Keratinocyte (primary cell): ENCODE measurements around the gene TPD52L2. TPM values are rescaled to one million over a fixed set of nuclear protein-coding genes. Genes with fewer than 3 reads are reported as not detected.

Experiments
- DNase-seq: peaks from one replicate; pipeline ENCODE4 v3.0.0-alpha.2; 2011; ENCODE audit warnings: low read depth, missing footprints, low spot score
- FAIRE-seq: peaks from 2 replicates; lab custom pipeline; 2011; peaks lifted over from hg19 to GRCh38; lab: Jason Lieb, UNC
- H2AFZ ChIP-seq: 2 replicates; pipeline ENCODE4 v1.6.0; 2012; ENCODE audit warnings: low read length, control low read depth, inconsistent platforms; ENCODE audit not compliant: control insufficient read depth
- H3K27ac ChIP-seq: 2 replicates; pipeline ENCODE4 v1.5.1; 2011; ENCODE audit warnings: low read length; ENCODE audit not compliant: control insufficient read depth, insufficient read depth
- H3K27me3 ChIP-seq: 3 replicates; pipeline ENCODE4 v1.6.0; 2011; ENCODE audit warnings: low read length; ENCODE audit not compliant: control insufficient read depth, insufficient read depth; ENCODE audit errors: extremely low read depth
- H3K36me3 ChIP-seq, 2 experiments: 2 replicates in 1 of 2; 3 replicates in 1 of 2; pipeline ENCODE4 v1.5.1; 2011; ENCODE audit warnings: low read length in 2 of 2, mild to moderate bottlenecking in 1 of 2; ENCODE audit not compliant: control insufficient read depth in 2 of 2, insufficient read depth in 2 of 2; ENCODE audit errors: extremely low read depth in 1 of 2
- H3K4me1 ChIP-seq: 3 replicates; pipeline ENCODE4 v1.5.1; 2011; ENCODE audit warnings: low read length; ENCODE audit not compliant: control insufficient read depth, insufficient read depth; ENCODE audit errors: extremely low read depth
- H3K4me2 ChIP-seq: 3 replicates; pipeline ENCODE4 v1.6.0; 2011; ENCODE audit warnings: low read depth, low read length; ENCODE audit not compliant: control insufficient read depth, insufficient read depth; ENCODE audit errors: extremely low read depth
- H3K4me3 ChIP-seq, 3 experiments: fragments of 200-600 bp in 1 of 3; sonication (generic) in 1 of 3; 2 replicates in 2 of 3; 3 replicates in 1 of 3; pipeline ENCODE4 v1.5.1; 2011 to 2016; ENCODE audit warnings: low read length in 3 of 3, mild to moderate bottlenecking in 3 of 3, control low read depth in 2 of 3, inconsistent platforms in 1 of 3, low read depth in 1 of 3, mixed read lengths in 1 of 3, mixed run types in 1 of 3, moderate library complexity in 1 of 3; ENCODE audit not compliant: control insufficient read depth in 2 of 3, insufficient read depth in 2 of 3; ENCODE audit errors: extremely low read depth in 1 of 3
- H3K79me2 ChIP-seq: 2 replicates; pipeline ENCODE4 v1.6.0; 2012; ENCODE audit warnings: low read length; ENCODE audit not compliant: control insufficient read depth, insufficient read depth
- H3K9ac ChIP-seq: 3 replicates; pipeline ENCODE4 v1.6.0; 2011; ENCODE audit warnings: low read length; ENCODE audit not compliant: control insufficient read depth, insufficient read depth; ENCODE audit errors: extremely low read depth
- H3K9me1 ChIP-seq: 3 replicates; pipeline ENCODE4 v1.6.0; 2011; ENCODE audit warnings: low read length; ENCODE audit not compliant: control insufficient read depth, insufficient read depth; ENCODE audit errors: extremely low read depth
- H3K9me3 ChIP-seq: 2 replicates; pipeline ENCODE4 v1.5.1; 2012; ENCODE audit warnings: low read depth, low read length; ENCODE audit not compliant: control insufficient read depth
- H4K20me1 ChIP-seq: 3 replicates; pipeline ENCODE4 v1.6.0; 2011; ENCODE audit warnings: low read length; ENCODE audit not compliant: control insufficient read depth, insufficient read depth; ENCODE audit errors: extremely low read depth
- EZH2 ChIP-seq: IDR thresholded peaks from one replicate; pipeline ENCODE4 v1.6.1; 2012; ENCODE audit warnings: inconsistent platforms, mild to moderate bottlenecking, low read length, moderate library complexity
- dilution Hi-C: fragments of 300-500 bp; cut with MboI; formaldehyde crosslinking; loops from one replicate; pipeline ENCODE4 v1.7.0; 2020; ENCODE audit warnings: low sequenced_read_pairs; ENCODE audit not compliant: extremely low pct_ligation_motif_present
- polyA plus RNA-seq, 5 experiments: library from polyadenylated mRNA; depleted of rRNA in 3 of 5; stranded (reverse) in 3 of 5; stranded (forward) in 1 of 5; unstranded in 1 of 5; fragments of >200 nt; gene quantifications; 1 replicate in 1 of 5; 2 replicates in 3 of 5; 3 replicates in 1 of 5; pipeline versions ENCODE4 v1.2.1 to v1.2.3, GENCODE V29; 2011 to 2012; ENCODE audit warnings: missing spikeins in 2 of 5, low read depth in 1 of 5, low replicate concordance in 1 of 5
- small RNA-seq, 3 experiments: library from RNA; depleted of rRNA; stranded (forward); fragments of <200 nt; gene quantifications; one replicate each; pipeline ENCODE3, GENCODE V24; 2012; ENCODE audit warnings: low read depth in 3 of 3, low replicate concordance in 1 of 3; ENCODE audit not compliant: insufficient read length in 3 of 3
- TF ChIP-seq, protein P1 (sequence below), 3 experiments: IDR thresholded peaks in 1 of 3; conservative IDR thresholded peaks in 1 of 3; optimal IDR thresholded peaks in 1 of 3; 2 replicates in 2 of 3; 3 replicates in 1 of 3; pipeline versions ENCODE3 to v1.5.1; 2011; ENCODE audit warnings: low read length in 3 of 3, mild to moderate bottlenecking in 3 of 3, moderate library complexity in 2 of 3, control low read depth in 1 of 3, inconsistent platforms in 1 of 3; ENCODE audit not compliant: insufficient read depth in 2 of 3; ENCODE audit errors: extremely low read depth in 1 of 3

Gene TPD52L2
- polyA plus RNA-seq, 1 donor (not counting 4 experiments of a cell fraction or from before 2014, with no cell fraction given): 177 TPM

GRCh38 chr20:63940071-63940471, 75.0 kb downstream of the TPD52L2 start:
- Histone ChIP-seq H3K4me3 (no peak overlapping the region), H3K9me1 (no peaks in the 10 kb centered on the region), H3K27me3 (no peaks in the 10 kb centered on the region), H3K4me2 (no peak overlapping the region), H3K36me3 (peaks cover 31 to 32% of the 10 kb centered on the region in 2 experiments), H4K20me1 (peaks cover 8% of the 10 kb centered on the region), H3K4me1 (peaks cover 13% of the 10 kb centered on the region), H2AFZ (no peak overlapping the region), H3K9ac (no peak overlapping the region), H3K27ac (no peak overlapping the region), H3K79me2 (peaks cover 16% of the 10 kb centered on the region), H3K9me3 (no peaks in the 10 kb centered on the region)
- no peak for FAIRE-seq
- no peak for TF ChIP-seq EZH2
- TF ChIP-seq, protein P1, sequence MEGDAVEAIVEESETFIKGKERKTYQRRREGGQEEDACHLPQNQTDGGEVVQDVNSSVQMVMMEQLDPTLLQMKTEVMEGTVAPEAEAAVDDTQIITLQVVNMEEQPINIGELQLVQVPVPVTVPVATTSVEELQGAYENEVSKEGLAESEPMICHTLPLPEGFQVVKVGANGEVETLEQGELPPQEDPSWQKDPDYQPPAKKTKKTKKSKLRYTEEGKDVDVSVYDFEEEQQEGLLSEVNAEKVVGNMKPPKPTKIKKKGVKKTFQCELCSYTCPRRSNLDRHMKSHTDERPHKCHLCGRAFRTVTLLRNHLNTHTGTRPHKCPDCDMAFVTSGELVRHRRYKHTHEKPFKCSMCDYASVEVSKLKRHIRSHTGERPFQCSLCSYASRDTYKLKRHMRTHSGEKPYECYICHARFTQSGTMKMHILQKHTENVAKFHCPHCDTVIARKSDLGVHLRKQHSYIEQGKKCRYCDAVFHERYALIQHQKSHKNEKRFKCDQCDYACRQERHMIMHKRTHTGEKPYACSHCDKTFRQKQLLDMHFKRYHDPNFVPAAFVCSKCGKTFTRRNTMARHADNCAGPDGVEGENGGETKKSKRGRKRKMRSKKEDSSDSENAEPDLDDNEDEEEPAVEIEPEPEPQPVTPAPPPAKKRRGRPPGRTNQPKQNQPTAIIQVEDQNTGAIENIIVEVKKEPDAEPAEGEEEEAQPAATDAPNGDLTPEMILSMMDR (optimal IDR thresholded peaks at IDR 0.05 in 1 of 3, IDR thresholded peaks at IDR 0.05 in 1 of 3, conservative IDR thresholded peaks at IDR 0.05 in 1 of 3; ENCODE audit: extremely low read depth in 1 of 3, insufficient read depth in 2 of 3, low read length in 3 of 3): no peak
- dilution Hi-C loops: no loop called here
- DNase-seq: no peak

- Histone ChIP-seq H3K4me3 (no peak overlapping the region), H2AFZ (no peak overlapping the region)
Measured at GRCh38 chr20:63940472-63941266, 75.6 kb downstream of the TPD52L2 start.

More at GRCh38 chr20:63940472-63941266, 75.6 kb downstream of the TPD52L2 start:
- Histone ChIP-seq H3K79me2 (peaks cover 17% of the 10 kb centered on the region), H3K36me3 (peaks cover 30 to 36% of the 10 kb centered on the region in 2 experiments), H4K20me1 (peaks cover 7% of the 10 kb centered on the region), H3K9me1 (no peaks in the 10 kb centered on the region), H3K4me1 (peaks cover 13% of the 10 kb centered on the region), H3K9ac (no peak overlapping the region), H3K9me3 (no peaks in the 10 kb centered on the region), H3K27ac (no peak overlapping the region), H3K27me3 (no peaks in the 10 kb centered on the region), H3K4me2 (no peak overlapping the region)
- FAIRE-seq (no peak), DNase-seq (no peak)
- dilution Hi-C loops: no loop called here
- TF ChIP-seq, protein P1 (optimal IDR thresholded peaks at IDR 0.05 in 1 of 3, IDR thresholded peaks at IDR 0.05 in 1 of 3, conservative IDR thresholded peaks at IDR 0.05 in 1 of 3; ENCODE audit: extremely low read depth in 1 of 3, insufficient read depth in 2 of 3, low read length in 3 of 3): no peak
- TF ChIP-seq EZH2: no peak

Small RNA genes within 50 kb of the gene (small RNA-seq; reads per million reads assigned to genes)
- 0 reads per million in 3 experiments for gene MIR941-2
- 0 reads per million in 3 experiments for gene MIR941-4
- gene MIR941-5: 0 reads per million in 3 experiments
- 1.3 to 9.3 (median 3.0) reads per million in 3 experiments for gene RNU1-134P

Other genes starting within 250 kb of the TPD52L2 start
- 5.1 to 8.4 TPM (median 6.2 TPM) in 3 replicates for gene GMEB2, start 238.2 kb upstream of the TPD52L2 start, polyA plus RNA-seq
- gene STMN3, start 211.8 kb upstream of the TPD52L2 start, polyA plus RNA-seq: 9.2 to 12.0 TPM (median 10.5 TPM) in 3 replicates
- 7.7 to 12.4 TPM (median 11.2 TPM) in 3 replicates for gene RTEL1, start 207.0 kb upstream of the TPD52L2 start, polyA plus RNA-seq
- gene TNFRSF6B, start 168.6 kb upstream of the TPD52L2 start, polyA plus RNA-seq: 51.9 to 151 TPM (median 58.1 TPM) in 3 replicates
- 29.7 to 37.4 TPM (median 30.4 TPM) in 3 replicates for gene ARFRP1, start 157.3 kb upstream of the TPD52L2 start, polyA plus RNA-seq
- gene ZGPAT, start 157.2 kb upstream of the TPD52L2 start, polyA plus RNA-seq: 7.8 to 13.5 TPM (median 12.2 TPM) in 3 replicates
- gene LIME1, start 128.6 kb upstream of the TPD52L2 start, polyA plus RNA-seq: 0.60 to 3.5 TPM (median 0.75 TPM) in 3 replicates
- 18.3 to 33.6 TPM (median 23.5 TPM) in 3 replicates for gene SLC2A4RG, start 125.5 kb upstream of the TPD52L2 start, polyA plus RNA-seq
- 0.12 to 0.18 TPM (median 0.13 TPM) in 3 replicates for gene ZBTB46, start 34.0 kb upstream of the TPD52L2 start, polyA plus RNA-seq
- not detected in 3 replicates for gene ABHD16B, start 3.8 kb upstream of the TPD52L2 start, polyA plus RNA-seq
- 43.7 to 62.0 TPM (median 59.0 TPM) in 3 replicates for gene DNAJC5, start 29.9 kb downstream of the TPD52L2 start, polyA plus RNA-seq
- gene UCKL1, start 91.1 kb downstream of the TPD52L2 start, polyA plus RNA-seq: 24.1 to 42.2 TPM (median 28.7 TPM) in 3 replicates
- gene ZNF512B, start 104.7 kb downstream of the TPD52L2 start, polyA plus RNA-seq: 2.4 to 4.4 TPM (median 3.8 TPM) in 3 replicates
- gene SAMD10, start 114.4 kb downstream of the TPD52L2 start, polyA plus RNA-seq: 0.45 to 0.93 TPM (median 0.75 TPM) in 3 replicates
- 24.5 to 32.8 TPM (median 30.5 TPM) in 3 replicates for gene PRPF6, start 115.9 kb downstream of the TPD52L2 start, polyA plus RNA-seq
- gene C20orf204, start 170.9 kb downstream of the TPD52L2 start, polyA plus RNA-seq: 0.06 to 0.08 TPM (median 0.06 TPM) in 3 replicates
- not detected in 3 replicates for gene SOX18, start 184.4 kb downstream of the TPD52L2 start, polyA plus RNA-seq
- gene TCEA2, start 197.9 kb downstream of the TPD52L2 start, polyA plus RNA-seq: 8.4 to 13.1 TPM (median 9.1 TPM) in 3 replicates
- 11.6 to 17.4 TPM (median 11.8 TPM) in 3 replicates for gene RGS19, start 214.2 kb downstream of the TPD52L2 start, polyA plus RNA-seq
- gene OPRL1, start 214.8 kb downstream of the TPD52L2 start, polyA plus RNA-seq: 0.25 to 0.54 TPM (median 0.32 TPM) in 3 replicates
- gene LKAAEAR1, start 219.1 kb downstream of the TPD52L2 start, polyA plus RNA-seq: not detected in 3 replicates
- gene NPBWR2, start 242.3 kb downstream of the TPD52L2 start, polyA plus RNA-seq: not detected in 3 replicates